Epithelial cell of proximal tubule (primary cell): ENCODE measurements around the gene LIM2. TPM values are rescaled to one million over a fixed set of nuclear protein-coding genes. Genes with fewer than 3 reads are reported as not detected.
"Not testable (repeated sequence)": the region's sequence is repeated elsewhere in the genome, so short reads cannot be mapped to it uniquely, and the experiment has no call there.

ENCODE experiments used
- DNase-seq: peaks from one replicate; pipeline ENCODE4 v3.0.0-alpha.2; 2011; ENCODE audit warnings: low read depth
- H3K4me3 ChIP-seq: 2 replicates; pipeline ENCODE4 v1.5.1; 2011; ENCODE audit warnings: low read depth, mild to moderate bottlenecking, low read length
- CTCF ChIP-seq: conservative IDR thresholded peaks from 2 replicates; pipeline ENCODE4 v1.5.1; 2012; ENCODE audit warnings: low read depth, mild to moderate bottlenecking, low read length
- total RNA-seq: library from RNA; depleted of rRNA; stranded (reverse); fragments of >200 nt; gene quantifications from 2 replicates; pipeline ENCODE4 v1.2.3, GENCODE V29; 2015

The LIM2 gene
- total RNA-seq, 1 donor from 2014 or later, result not detected

DNA sequence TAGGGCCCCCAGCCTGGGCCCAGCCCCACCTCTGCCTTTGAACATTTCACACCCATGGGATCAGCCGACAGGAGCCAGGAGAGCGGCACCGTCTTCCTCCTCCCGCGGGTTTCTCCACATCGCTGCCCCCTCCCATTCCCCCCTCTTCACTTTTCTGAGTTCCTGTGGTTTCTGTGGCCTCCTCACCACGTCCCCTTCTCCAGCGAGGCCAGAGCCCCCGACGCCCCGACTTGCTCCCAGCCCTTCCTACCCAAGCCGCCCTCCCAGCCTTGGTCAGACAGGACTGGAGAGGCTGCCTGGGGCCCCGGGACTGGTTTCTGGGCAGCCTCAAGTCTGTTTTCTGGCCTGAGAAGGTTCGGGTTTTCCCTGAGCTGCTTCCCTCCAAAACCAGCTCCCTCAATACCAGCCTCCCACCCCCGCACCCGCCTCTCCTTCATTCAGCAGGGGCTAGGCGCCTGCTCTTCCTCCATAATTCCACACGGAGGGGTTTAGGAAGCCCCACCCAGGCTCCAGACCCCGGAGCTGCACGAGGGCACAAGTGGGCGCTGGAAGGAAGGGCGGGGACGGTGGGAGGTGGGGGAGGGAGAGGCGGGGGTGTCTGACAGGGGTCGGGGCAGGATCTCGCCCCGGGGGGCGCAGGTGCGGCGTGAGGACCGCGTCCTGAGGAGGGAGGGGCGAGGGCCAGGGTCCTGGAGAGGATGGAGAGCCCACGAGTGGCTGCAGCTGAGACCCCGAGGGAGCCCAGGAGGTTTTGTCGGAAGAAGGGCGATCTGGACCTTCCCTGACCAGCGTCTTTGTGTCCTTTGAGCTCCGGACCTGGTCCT, 33.7 kb upstream of the LIM2 start:
- no peak for TF ChIP-seq CTCF

DNA sequence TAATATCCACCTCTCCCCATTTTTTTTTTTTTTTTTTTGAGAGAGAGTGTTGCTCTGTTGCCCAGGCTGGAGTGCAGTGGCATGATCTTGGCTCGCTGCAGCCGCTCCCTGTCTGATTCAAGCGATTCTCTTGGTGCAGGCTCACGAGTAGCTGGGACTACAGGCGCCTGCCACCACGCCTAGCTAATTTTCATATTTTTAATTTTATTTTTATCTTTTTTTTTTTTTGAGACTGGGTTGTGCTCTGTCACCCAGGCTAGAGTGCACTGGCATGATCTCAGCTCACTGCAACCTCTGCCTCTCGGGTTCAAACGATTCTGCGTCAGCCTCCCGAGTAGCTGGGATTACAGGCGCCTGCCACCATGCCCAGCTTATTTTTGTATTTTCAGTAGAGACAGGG, 32.7 kb upstream of the LIM2 start:
- H3K4me3 ChIP-seq, result not testable (repeated sequence)

More for the DNA sequence above, 33.7 kb upstream of the LIM2 start:
- no peak overlapping the region for H3K4me3 ChIP-seq
- no peak for DNase-seq

GRCh38 chr19:51418707-51419106, 30.9 kb upstream of the LIM2 start:
- DNase-seq, result no peak
- H3K4me3 ChIP-seq, result no peak overlapping the region
- no peak for TF ChIP-seq CTCF

More for the DNA sequence above, 32.7 kb upstream of the LIM2 start:
- DNase-seq, result not testable (repeated sequence)

DNA sequence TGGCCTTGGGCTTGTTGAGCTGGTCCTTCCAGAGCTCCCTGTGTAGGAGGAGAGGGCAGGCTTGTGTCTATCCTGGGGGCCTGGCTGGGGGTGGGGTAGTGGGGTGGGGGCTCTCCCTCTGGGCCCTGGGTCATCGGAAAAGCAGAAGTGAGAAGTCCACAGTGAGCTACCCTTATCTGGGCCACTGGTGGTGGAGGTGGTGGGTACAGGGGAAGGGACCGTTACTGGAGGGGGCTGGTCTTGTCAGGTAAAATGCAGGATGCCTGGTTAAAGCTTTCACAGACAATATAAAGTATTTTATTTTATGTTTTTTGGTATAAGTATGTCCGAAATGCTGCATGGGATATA, 30.0 kb upstream of the LIM2 start:
- DNase-seq, result no peak
- no peak overlapping the region for H3K4me3 ChIP-seq
- no peak for TF ChIP-seq CTCF

GRCh38 chr19:51417107-51417809, 29.5 kb upstream of the LIM2 start, which contains the start of gene SIGLEC10:
TSS of gene SIGLEC10 (minus strand) at chr19:51417642. CDS start at chr19:51417581, 61 bp downstream.
- TF ChIP-seq CTCF, result no peak
- no peak within 1 kb of the TSS for H3K4me3 ChIP-seq
- no peak for DNase-seq

- not testable (repeated sequence) for H3K4me3 ChIP-seq, DNase-seq
Observed at GRCh38 chr19:51416422-51416821, 28.6 kb upstream of the LIM2 start.

- no peak overlapping the region for H3K4me3 ChIP-seq
- no peak for DNase-seq
- no peak for TF ChIP-seq CTCF
Observed at GRCh38 chr19:51415187-51415586, 27.4 kb upstream of the LIM2 start.
